ENCODE results near the gene KLHL3. TPM values are rescaled to one million over a fixed set of nuclear protein-coding genes. Genes with fewer than 3 reads are reported as not detected.

KLHL3 gene
- polyA plus RNA-seq, 6 donors from 2014 or later, result 0.09 to 2.7 (median 0.97) TPM

DNA sequence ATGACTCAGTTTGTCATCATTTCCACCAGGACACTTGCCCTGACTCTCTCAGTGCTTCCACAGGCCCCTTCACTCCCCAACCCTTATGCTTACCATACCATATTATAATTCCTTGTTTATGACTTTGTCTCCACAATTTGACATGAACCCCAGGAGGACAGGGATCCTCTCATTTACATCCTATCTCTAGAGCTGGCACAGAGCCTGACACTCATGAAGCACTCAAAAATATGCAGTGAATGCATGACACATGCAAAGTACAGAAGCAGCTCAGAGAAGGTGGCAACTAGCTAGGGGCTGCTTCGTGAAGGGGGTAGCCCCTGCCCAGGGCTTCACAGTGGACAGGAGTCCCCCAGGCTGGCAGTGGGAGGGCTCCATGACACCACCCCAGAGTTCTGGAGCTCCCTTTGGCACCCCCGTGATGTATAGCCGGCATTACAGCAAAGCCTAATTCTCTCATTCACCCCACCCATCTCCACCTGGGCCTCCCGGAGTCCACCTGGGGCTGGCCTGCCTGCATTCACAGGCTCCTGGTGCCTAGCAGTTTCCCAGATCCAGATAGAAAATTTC, 124.8 kb downstream of the KLHL3 start:
- ATAC-seq (ENCODE audit: low read depth in 2 of 2) (no peak), DNase-seq (no peak)
- no peaks in the 10 kb centered on the region for H3K36me3 Mint-ChIP-seq
- H3K4me3 Mint-ChIP-seq, result no peak overlapping the region
- no peaks in the 10 kb centered on the region for H3K9me3 Mint-ChIP-seq
- H3K27ac Mint-ChIP-seq, result no peak overlapping the region
- no peaks in the 10 kb centered on the region for H3K4me1 Mint-ChIP-seq
- H3K27me3 Mint-ChIP-seq, result peaks cover 4 to 36% (median 9%) of the 10 kb centered on the region in 3 donors

DNA sequence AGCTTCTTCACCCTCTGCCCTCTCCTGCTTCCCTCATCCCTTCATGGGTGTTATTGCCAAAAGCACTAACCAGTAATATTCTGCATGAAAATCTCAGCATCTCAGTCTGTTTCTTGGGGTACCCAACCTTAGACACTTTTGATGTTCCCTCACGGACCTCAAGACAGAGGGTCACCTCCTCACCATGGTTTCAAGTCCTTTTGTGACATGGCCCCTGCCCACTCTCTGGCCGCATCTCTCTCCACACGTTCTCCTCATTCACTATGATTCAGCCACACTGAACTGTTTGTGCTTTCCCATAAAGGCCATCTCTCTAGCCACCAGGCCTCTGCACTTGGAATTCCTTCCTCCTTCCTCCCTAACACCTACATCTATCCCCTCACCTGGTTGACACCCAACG, 125.3 kb downstream of the KLHL3 start:
- ATAC-seq (ENCODE audit: low read depth in 2 of 2), result no peak
- H3K36me3 Mint-ChIP-seq, result no peaks in the 10 kb centered on the region
- H3K4me3 Mint-ChIP-seq, result no peak overlapping the region
- no peaks in the 10 kb centered on the region for H3K4me1 Mint-ChIP-seq
- H3K27me3 Mint-ChIP-seq, result peaks cover 9 to 41% (median 12%) of the 10 kb centered on the region in 3 donors
- H3K27ac Mint-ChIP-seq, result no peak overlapping the region
- no peaks in the 10 kb centered on the region for H3K9me3 Mint-ChIP-seq
- DNase-seq, result no peak

DNA sequence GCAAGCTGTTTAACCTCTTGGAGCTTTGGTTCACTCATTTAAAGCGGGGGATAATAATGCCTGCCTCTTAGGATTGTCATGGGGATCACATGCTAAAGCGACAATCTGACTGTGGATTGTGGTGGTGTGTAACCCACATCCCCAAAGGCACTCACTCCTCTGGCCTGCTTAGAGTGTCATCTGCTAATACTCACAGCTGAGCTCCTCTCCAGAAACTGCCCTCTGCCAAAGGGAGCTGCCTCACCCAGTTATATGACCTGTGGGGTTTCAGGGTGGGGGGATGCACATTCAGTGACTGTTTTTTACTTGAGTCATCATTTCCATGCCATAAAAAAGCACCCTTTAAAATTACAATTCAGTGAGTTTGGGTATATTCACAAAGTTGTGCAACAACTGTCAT, 126.8 kb downstream of the KLHL3 start:
- Mint-ChIP-seq H3K4me3 (no peak overlapping the region), H3K36me3 (no peaks in the 10 kb centered on the region), H3K27me3 (peaks cover 18 to 50% (median 24%) of the 10 kb centered on the region in 3 donors), H3K27ac (no peak overlapping the region), H3K9me3 (no peaks in the 10 kb centered on the region), H3K4me1 (no peaks in the 10 kb centered on the region)
- ATAC-seq (ENCODE audit: low read depth in 2 of 2), result no peak
- no peak for DNase-seq

DNA sequence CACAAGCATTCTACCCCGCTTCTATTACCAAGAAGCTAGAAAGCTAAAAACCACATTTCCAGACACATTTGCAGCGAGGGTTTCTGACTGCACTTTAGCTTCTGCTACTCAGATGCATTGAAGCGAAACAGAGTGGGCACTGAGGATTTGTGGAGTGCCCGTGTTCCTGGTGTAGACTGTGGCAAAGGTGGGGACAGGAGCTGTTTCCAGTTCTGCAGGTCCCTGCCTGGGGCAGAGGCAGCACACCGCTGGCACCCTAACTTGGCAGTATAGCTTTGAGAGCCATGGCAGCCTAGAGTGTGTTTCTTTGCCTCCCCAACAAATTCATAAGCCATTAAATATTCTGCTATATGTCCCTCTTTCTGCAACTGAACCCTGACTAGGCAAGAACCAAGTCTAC, 128.1 kb downstream of the KLHL3 start:
- ATAC-seq (ENCODE audit: low read depth in 2 of 2), result no peak
- Mint-ChIP-seq H3K27ac (no peak overlapping the region), H3K9me3 (peaks cover 0 to 2% (median 0%) of the 10 kb centered on the region in 7 donors), H3K36me3 (no peaks in the 10 kb centered on the region), H3K27me3 (peaks cover 24 to 57% (median 27%) of the 10 kb centered on the region in 3 donors), H3K4me1 (no peaks in the 10 kb centered on the region), H3K4me3 (no peak overlapping the region)
- DNase-seq, result no peak

DNA sequence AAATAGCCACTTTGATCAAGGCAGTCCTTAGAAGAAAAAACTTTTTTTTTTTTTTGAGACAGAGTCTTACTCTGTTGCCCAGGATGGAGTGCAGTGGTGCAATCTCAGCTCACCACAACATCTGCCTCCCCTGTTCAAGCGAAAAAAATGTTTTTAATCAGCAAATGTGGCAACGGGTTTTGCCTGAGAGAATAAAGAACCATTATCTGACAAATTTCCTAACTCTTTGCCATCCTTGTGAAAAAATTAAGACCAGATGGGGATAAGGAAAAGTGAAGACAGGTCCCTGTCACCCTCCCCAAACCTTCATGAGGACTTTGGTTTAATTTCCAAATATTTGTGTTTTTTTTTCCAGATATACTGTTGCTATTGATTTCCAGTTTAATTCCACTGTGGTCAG, 129.5 kb downstream of the KLHL3 start:
- Mint-ChIP-seq H3K36me3 (no peaks in the 10 kb centered on the region), H3K4me1 (no peaks in the 10 kb centered on the region), H3K4me3 (no peak overlapping the region), H3K27me3 (peaks cover 24 to 65% (median 33%) of the 10 kb centered on the region in 3 donors), H3K9me3 (peaks cover 0 to 2% (median 0%) of the 10 kb centered on the region in 7 donors), H3K27ac (no peak overlapping the region)
- DNase-seq (no peak), ATAC-seq (ENCODE audit: low read depth in 2 of 2) (no peak)

DNA sequence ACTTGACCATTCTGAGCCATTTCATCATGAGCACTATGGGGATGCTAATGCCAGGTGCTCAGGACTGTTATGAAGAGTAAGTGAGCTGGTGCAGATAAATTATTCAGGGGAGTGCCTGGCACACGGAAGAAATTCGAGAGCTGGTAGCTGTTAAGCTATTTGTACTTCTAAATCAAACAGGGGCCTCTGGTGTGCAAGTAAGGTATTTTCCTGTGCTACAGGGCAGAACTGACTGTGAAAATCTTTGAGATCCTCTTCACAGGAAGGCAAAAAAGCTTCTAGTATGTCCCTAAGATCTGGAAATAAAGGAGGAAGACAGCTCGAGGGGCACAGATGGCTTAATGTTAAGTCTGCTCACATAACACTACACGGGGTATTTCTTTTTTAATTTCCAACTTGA, 130.5 kb downstream of the KLHL3 start:
- H3K4me1 Mint-ChIP-seq, result no peaks in the 10 kb centered on the region
- H3K27me3 Mint-ChIP-seq, result peaks cover 30 to 63% (median 33%) of the 10 kb centered on the region in 3 donors

DNA sequence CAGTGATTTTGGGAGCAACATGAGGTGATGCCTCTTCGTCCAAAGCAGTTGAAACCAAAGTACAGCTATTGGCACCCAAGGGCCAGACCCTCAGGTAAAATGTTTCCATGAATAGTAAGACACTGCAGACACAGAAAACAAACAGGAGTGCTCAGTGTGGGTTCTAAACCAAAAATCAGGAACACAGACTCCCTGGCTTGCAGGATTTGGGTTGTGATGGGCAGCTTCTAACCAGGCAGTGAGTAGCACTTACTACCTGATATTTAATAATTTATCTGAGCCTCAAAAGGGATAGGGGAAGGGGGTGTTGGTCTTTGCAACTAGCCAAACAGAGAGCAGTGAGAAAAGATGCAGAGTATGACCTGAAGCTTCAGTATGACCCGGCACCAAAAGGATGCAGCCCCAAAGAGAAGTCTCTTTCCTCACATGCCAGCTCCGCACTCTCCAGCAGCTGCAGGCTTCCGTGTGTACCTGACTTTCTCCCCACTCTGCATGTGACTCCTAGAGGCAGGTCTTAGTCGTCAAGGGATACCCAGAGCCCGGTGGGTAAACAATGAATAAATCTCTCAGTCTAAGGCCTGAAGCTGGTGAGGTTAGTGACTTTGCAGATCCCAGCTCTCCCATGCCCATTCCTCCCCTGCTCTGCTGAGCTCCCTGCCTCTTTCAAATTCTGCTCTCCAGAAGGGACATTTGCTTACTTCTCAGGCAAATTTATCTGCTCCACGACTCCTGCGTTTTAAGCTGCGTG, 131.4 kb downstream of the KLHL3 start:
- no peaks in the 10 kb centered on the region for H3K36me3 Mint-ChIP-seq
- no peaks in the 10 kb centered on the region for H3K4me1 Mint-ChIP-seq
- no peak overlapping the region for H3K27ac Mint-ChIP-seq
- ATAC-seq (ENCODE audit: low read depth in 2 of 2) (no peak), DNase-seq (no peak)
- no peak overlapping the region for H3K4me3 Mint-ChIP-seq
- H3K9me3 Mint-ChIP-seq, result peaks cover 0 to 3% (median 0%) of the 10 kb centered on the region in 7 donors
- peaks cover 36 to 70% (median 40%) of the 10 kb centered on the region in 3 donors for H3K27me3 Mint-ChIP-seq

More for the DNA sequence above, 130.5 kb downstream of the KLHL3 start:
- Mint-ChIP-seq H3K4me3 (no peak overlapping the region), H3K27ac (no peak overlapping the region), H3K9me3 (peaks cover 0 to 2% (median 0%) of the 10 kb centered on the region in 7 donors), H3K36me3 (no peaks in the 10 kb centered on the region)
- DNase-seq (no peak), ATAC-seq (ENCODE audit: low read depth in 2 of 2) (no peak)

DNA sequence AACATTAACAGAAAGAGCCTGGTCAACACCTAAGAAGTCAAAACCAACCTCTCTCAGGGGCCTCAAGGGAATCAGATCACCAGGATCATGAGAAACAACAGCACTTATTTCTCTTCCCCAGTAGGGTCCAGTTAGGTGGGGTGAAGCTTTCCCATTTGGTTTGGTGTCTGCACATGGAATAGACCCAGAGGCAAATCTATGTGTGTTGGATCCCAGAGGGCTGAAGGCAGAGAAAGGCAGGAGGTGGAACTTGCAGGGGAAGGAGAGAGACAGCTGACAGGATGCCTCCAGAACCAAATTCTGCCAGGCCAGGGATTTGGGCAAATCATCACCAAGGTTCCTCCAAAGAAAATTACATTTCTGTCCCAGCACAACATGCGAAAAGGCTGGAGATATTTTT, 132.0 kb downstream of the KLHL3 start:
- H3K9me3 Mint-ChIP-seq, result peaks cover 0 to 3% (median 0%) of the 10 kb centered on the region in 7 donors
- H3K27me3 Mint-ChIP-seq, result peaks cover 42 to 76% (median 45%) of the 10 kb centered on the region in 3 donors
- DNase-seq (no peak), ATAC-seq (ENCODE audit: low read depth in 2 of 2) (no peak)
- H3K36me3 Mint-ChIP-seq, result no peaks in the 10 kb centered on the region
- no peak overlapping the region for H3K27ac Mint-ChIP-seq
- no peaks in the 10 kb centered on the region for H3K4me1 Mint-ChIP-seq
- no peak overlapping the region for H3K4me3 Mint-ChIP-seq

DNA sequence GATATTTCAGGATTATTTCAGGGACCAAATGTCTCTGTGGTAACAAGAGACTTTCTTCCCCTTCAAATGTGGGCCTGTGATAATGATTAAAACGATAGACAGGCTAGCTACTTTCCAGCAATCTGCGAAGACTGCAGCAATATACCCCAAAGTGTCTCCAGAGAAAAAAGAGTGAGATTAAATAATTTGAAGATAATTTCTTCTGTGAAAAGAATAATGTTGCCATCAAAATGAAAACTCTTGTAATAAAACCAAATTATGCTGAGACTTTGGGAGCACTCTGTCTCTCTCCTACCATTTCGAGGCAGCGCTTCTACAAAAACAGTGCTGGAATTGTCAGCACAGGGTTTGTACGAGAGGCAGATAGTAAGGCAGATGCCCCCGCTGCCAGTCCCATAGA, 132.5 kb downstream of the KLHL3 start:
- no peak for DNase-seq
- no peak for ATAC-seq (ENCODE audit: low read depth in 2 of 2)
- peaks cover 45 to 77% (median 48%) of the 10 kb centered on the region in 3 donors for H3K27me3 Mint-ChIP-seq
- H3K27ac Mint-ChIP-seq, result no peak overlapping the region
- peaks cover 0 to 3% (median 0%) of the 10 kb centered on the region in 7 donors for H3K9me3 Mint-ChIP-seq
- H3K36me3 Mint-ChIP-seq, result no peaks in the 10 kb centered on the region
- no peaks in the 10 kb centered on the region for H3K4me1 Mint-ChIP-seq
- H3K4me3 Mint-ChIP-seq, result no peak overlapping the region

DNA sequence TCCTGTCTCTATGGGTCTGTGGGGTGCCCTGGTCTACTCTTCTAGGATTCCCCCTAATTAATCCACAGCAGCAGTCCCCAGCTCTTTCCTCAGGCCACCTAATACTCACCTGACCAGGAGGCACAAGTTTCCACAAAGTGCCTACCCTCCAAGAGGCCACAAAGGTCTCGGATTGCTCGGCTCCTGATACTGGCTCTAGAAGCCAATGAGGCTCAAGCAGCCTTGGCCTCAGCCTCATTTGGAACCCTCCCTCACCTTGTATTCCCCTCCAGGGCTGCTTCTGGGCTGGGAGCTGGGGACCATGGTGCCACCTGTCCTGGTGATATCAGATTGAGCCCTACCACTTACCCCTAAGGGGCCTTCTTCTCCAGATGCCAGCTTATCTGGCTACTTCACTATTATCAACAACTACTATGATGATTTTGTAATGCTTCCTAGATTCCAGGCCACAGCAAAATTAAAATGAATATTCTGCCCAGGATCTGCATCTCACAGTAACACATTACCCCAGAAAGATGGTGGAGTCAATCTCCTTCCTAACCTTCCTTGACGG, 133.1 kb downstream of the KLHL3 start:
- ATAC-seq (ENCODE audit: low read depth in 2 of 2), result no peak
- DNase-seq, result no peak
- Mint-ChIP-seq H3K27ac (no peak overlapping the region), H3K9me3 (peaks cover 0 to 3% (median 0%) of the 10 kb centered on the region in 7 donors), H3K4me3 (no peak overlapping the region), H3K4me1 (no peaks in the 10 kb centered on the region), H3K36me3 (no peaks in the 10 kb centered on the region), H3K27me3 (peaks cover 46 to 79% (median 51%) of the 10 kb centered on the region in 3 donors)

DNA sequence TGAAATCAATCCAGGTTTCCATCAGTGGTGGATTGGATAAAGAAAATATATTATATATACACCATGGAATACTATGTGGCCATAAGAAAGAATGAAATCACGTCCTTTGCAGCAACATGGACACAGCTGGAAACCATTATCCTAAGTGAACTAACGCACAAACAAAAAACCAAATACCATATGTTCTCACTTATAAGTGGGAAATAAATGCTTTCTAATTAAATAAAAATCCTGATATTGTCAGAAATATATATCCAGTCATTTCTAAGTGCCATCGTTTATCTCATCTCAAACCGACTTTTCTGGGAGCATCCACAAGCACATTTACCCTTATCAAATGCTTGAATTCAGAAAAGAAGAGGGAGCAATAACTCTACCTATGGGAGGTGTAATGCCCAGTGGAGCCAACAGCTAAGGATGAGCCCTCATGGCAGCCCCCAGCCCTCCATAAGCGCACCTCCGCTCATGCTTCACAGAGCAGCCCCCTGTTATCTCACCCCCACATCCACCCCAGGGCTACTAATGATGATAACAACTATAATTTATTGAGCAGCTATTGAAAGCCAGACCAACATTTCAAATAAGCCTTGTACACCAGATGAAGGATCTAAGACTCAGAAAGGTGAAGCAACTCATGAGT, 135.0 kb downstream of the KLHL3 start:
- no peak for DNase-seq
- Mint-ChIP-seq H3K4me3 (no peak overlapping the region), H3K9me3 (peaks cover 0 to 3% (median 0%) of the 10 kb centered on the region in 7 donors), H3K36me3 (no peaks in the 10 kb centered on the region), H3K4me1 (no peaks in the 10 kb centered on the region), H3K27ac (no peak overlapping the region), H3K27me3 (peaks cover 49 to 76% (median 56%) of the 10 kb centered on the region in 3 donors)
- no peak for ATAC-seq (ENCODE audit: low read depth in 2 of 2)

DNA sequence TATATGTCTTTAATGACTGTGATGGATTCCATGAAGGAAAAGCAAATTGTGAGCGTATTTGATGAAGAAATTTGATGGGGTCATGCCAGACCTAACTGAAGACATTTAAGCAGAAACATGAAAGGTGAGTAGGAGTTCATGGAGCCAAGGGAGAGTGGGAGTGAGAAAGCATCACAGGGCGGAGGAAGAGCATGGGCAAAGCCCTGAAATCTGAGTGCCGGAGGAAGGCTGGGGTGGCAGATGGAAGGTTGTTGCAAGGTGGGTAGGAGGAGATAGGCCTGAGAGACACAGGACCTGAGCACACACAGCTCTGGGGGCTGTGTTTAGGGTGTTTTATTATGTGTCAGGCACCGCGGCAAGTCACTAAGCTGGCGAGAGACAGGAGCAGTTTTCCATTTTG, 136.4 kb downstream of the KLHL3 start:
- Mint-ChIP-seq H3K9me3 (peaks cover 0 to 3% (median 0%) of the 10 kb centered on the region in 7 donors), H3K27me3 (peaks cover 45 to 66% (median 60%) of the 10 kb centered on the region in 3 donors)

DNA sequence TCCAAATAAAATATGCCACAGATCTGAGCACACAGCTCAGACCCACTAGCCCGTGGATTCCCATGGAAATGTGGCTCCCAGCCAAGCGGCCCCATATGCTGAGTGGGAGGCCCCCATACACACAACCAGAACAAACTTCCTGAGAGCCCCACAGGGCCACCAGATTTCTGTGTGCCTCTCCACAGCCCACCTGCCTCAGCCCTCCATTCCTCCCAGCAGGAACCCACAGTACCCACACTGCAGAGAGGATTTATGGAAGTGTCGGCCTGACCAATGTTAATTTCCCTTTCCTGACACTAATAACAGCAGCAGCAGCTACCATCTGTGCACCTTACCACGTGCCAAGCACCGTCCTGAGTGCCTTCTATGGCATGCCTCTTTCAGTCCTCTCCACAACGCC, 137.5 kb downstream of the KLHL3 start:
- no peak for ATAC-seq (ENCODE audit: low read depth in 2 of 2)
- Mint-ChIP-seq H3K4me3 (no peak overlapping the region), H3K36me3 (no peaks in the 10 kb centered on the region), H3K27me3 (peaks cover 49 to 62% (median 60%) of the 10 kb centered on the region in 3 donors), H3K27ac (no peak overlapping the region), H3K9me3 (peaks cover 0 to 2% (median 0%) of the 10 kb centered on the region in 7 donors), H3K4me1 (no peaks in the 10 kb centered on the region)
- DNase-seq, result no peak

More for the DNA sequence above, 136.4 kb downstream of the KLHL3 start:
- Mint-ChIP-seq H3K36me3 (no peaks in the 10 kb centered on the region), H3K27ac (peak overlapping the region in 1 of 6 donors; percentile 51), H3K4me1 (no peaks in the 10 kb centered on the region), H3K4me3 (no peak overlapping the region)
- DNase-seq (no peak), ATAC-seq (ENCODE audit: low read depth in 2 of 2) (no peak)
